Measurements from ENCODE around the gene OCA2. TPM values are rescaled to one million over a fixed set of nuclear protein-coding genes. Genes with fewer than 3 reads are reported as not detected.

OCA2 gene
- polyA plus RNA-seq, 1 donor (not counting 4 experiments of a cell fraction or from before 2014, with no cell fraction given) = 0.05 TPM

DNA sequence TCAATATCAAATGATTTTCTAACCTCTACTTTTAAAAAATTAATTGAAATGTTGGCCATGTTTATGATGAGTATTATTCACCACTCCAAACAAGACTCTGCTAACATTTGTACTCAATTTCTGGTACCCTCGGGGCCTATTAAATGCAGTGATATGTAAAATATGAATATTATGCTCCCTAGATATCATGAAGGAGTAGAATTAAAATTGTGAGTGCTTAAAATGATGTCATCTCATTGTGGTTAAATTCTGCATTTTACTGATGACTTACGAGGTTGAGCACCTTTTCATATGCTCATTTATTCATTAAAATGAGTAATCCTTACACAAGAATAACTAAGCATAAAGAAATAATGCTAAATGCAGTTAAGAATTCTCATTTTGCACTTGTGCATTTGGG lies 159.9 kb downstream of the OCA2 start:
- Histone ChIP-seq H3K27me3 (ENCODE audit: control insufficient read depth, extremely low read depth, insufficient read depth, low read length) (no peaks in the 10 kb centered on the region), H3K4me3 (ENCODE audit: control insufficient read depth in 2 of 3, extremely low read depth in 1 of 3, insufficient read depth in 2 of 3, low read depth in 1 of 3, low read length in 3 of 3) (no peak overlapping the region), H3K9me1 (ENCODE audit: control insufficient read depth, extremely low read depth, insufficient read depth, low read length) (no peaks in the 10 kb centered on the region), H3K79me2 (ENCODE audit: control insufficient read depth, insufficient read depth, low read length) (no peaks in the 10 kb centered on the region), H2AFZ (ENCODE audit: control insufficient read depth, low read length) (no peak overlapping the region), H3K9me3 (ENCODE audit: control insufficient read depth, low read depth, low read length) (no peaks in the 10 kb centered on the region), H3K9ac (ENCODE audit: control insufficient read depth, extremely low read depth, insufficient read depth, low read length) (no peak overlapping the region), H3K36me3 (ENCODE audit: control insufficient read depth in 2 of 2, extremely low read depth in 1 of 2, insufficient read depth in 2 of 2, low read length in 2 of 2) (no peaks in the 10 kb centered on the region), H3K4me1 (ENCODE audit: control insufficient read depth, extremely low read depth, insufficient read depth, low read length) (no peaks in the 10 kb centered on the region), H4K20me1 (ENCODE audit: control insufficient read depth, extremely low read depth, insufficient read depth, low read length) (no peaks in the 10 kb centered on the region), H3K27ac (ENCODE audit: control insufficient read depth, insufficient read depth, low read length) (no peak overlapping the region), H3K4me2 (ENCODE audit: control insufficient read depth, extremely low read depth, insufficient read depth, low read depth, low read length) (no peak overlapping the region)
- TF ChIP-seq EZH2 (IDR thresholded peaks at IDR 0.05; ENCODE audit: low read length) (no peak), CTCF (optimal IDR thresholded peaks at IDR 0.05 in 1 of 3, IDR thresholded peaks at IDR 0.05 in 1 of 3, conservative IDR thresholded peaks at IDR 0.05 in 1 of 3; ENCODE audit: extremely low read depth in 1 of 3, insufficient read depth in 2 of 3, low read length in 3 of 3) (no peak)
- no peak for FAIRE-seq
- no peak for DNase-seq (ENCODE audit: low read depth, low spot score)
- dilution Hi-C loops (cut with MboI; ENCODE audit: extremely low pct_ligation_motif_present, low sequenced_read_pairs) = no loop called here

DNA sequence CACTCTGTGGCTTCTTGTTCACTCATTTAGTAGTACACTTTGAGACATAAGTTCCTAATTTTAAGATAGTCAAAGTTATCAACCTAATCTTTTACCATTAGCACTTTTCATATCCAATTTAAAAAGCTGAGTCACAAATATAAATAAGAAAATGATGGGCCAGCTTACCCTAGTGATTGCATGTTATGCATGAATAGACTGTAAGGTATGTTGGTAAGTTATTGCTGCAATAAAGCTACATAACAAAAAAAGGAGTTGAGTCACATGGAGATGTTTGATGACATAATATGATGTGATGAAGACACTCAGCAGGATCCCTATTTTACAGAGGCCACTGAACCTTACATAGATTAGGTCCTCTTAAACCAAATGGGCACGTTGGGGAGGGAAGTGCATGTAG lies 161.3 kb downstream of the OCA2 start:
- Histone ChIP-seq H3K4me1 (ENCODE audit: control insufficient read depth, extremely low read depth, insufficient read depth, low read length) (no peaks in the 10 kb centered on the region), H3K36me3 (ENCODE audit: control insufficient read depth in 2 of 2, extremely low read depth in 1 of 2, insufficient read depth in 2 of 2, low read length in 2 of 2) (no peaks in the 10 kb centered on the region), H3K9me1 (ENCODE audit: control insufficient read depth, extremely low read depth, insufficient read depth, low read length) (no peaks in the 10 kb centered on the region), H3K4me3 (ENCODE audit: control insufficient read depth in 2 of 3, extremely low read depth in 1 of 3, insufficient read depth in 2 of 3, low read depth in 1 of 3, low read length in 3 of 3) (no peak overlapping the region), H3K27me3 (ENCODE audit: control insufficient read depth, extremely low read depth, insufficient read depth, low read length) (no peaks in the 10 kb centered on the region), H3K79me2 (ENCODE audit: control insufficient read depth, insufficient read depth, low read length) (no peaks in the 10 kb centered on the region), H3K9ac (ENCODE audit: control insufficient read depth, extremely low read depth, insufficient read depth, low read length) (no peak overlapping the region), H3K27ac (ENCODE audit: control insufficient read depth, insufficient read depth, low read length) (no peak overlapping the region), H4K20me1 (ENCODE audit: control insufficient read depth, extremely low read depth, insufficient read depth, low read length) (no peaks in the 10 kb centered on the region), H2AFZ (ENCODE audit: control insufficient read depth, low read length) (no peak overlapping the region), H3K4me2 (ENCODE audit: control insufficient read depth, extremely low read depth, insufficient read depth, low read depth, low read length) (no peak overlapping the region), H3K9me3 (ENCODE audit: control insufficient read depth, low read depth, low read length) (no peaks in the 10 kb centered on the region)
- TF ChIP-seq EZH2 (IDR thresholded peaks at IDR 0.05; ENCODE audit: low read length) = no peak
- TF ChIP-seq CTCF (optimal IDR thresholded peaks at IDR 0.05 in 1 of 3, IDR thresholded peaks at IDR 0.05 in 1 of 3, conservative IDR thresholded peaks at IDR 0.05 in 1 of 3; ENCODE audit: extremely low read depth in 1 of 3, insufficient read depth in 2 of 3, low read length in 3 of 3) = no peak
- dilution Hi-C loops (cut with MboI; ENCODE audit: extremely low pct_ligation_motif_present, low sequenced_read_pairs) = no loop called here
- DNase-seq (ENCODE audit: low read depth, low spot score) (no peak), FAIRE-seq (no peak)
